Skeletal muscle tissue (tissue), 4 donors: ENCODE measurements around the gene HOXC11. TPM values are rescaled to one million over a fixed set of nuclear protein-coding genes. Genes with fewer than 3 reads are reported as not detected.

Source experiments
- H3K27ac ChIP-seq: one replicate; pipeline ENCODE4 v1.7.0; 2013; ENCODE audit warnings: mild to moderate bottlenecking, low read depth, low read length, inconsistent platforms
- H3K27me3 ChIP-seq, 3 donors: one replicate each; pipeline ENCODE4 v1.7.0; 2013; ENCODE audit warnings: low read length in 3 of 3; ENCODE audit not compliant: control insufficient read depth in 3 of 3, insufficient read depth in 3 of 3
- H3K36me3 ChIP-seq, 3 donors: one replicate each; pipeline ENCODE4 v1.7.0; 2013; ENCODE audit warnings: low read length in 3 of 3; ENCODE audit not compliant: control insufficient read depth in 3 of 3, insufficient read depth in 3 of 3
- H3K4me1 ChIP-seq, 3 donors: one replicate each; pipeline ENCODE4 v1.7.0; 2013; ENCODE audit warnings: low read length in 3 of 3, mild to moderate bottlenecking in 3 of 3; ENCODE audit not compliant: control insufficient read depth in 3 of 3, insufficient read depth in 3 of 3
- H3K4me3 ChIP-seq, 3 donors: one replicate each; pipeline ENCODE4 v1.7.0; 2013; ENCODE audit warnings: low read length in 3 of 3
- H3K9ac ChIP-seq, 3 donors: one replicate each; pipeline ENCODE4 v1.7.0; 2013; ENCODE audit warnings: low read length in 3 of 3, mild to moderate bottlenecking in 3 of 3, moderate library complexity in 2 of 3, low read depth in 1 of 3
- H3K9me3 ChIP-seq, 3 donors: one replicate each; pipeline ENCODE4 v1.7.0; 2013; ENCODE audit warnings: low read length in 3 of 3; ENCODE audit not compliant: control insufficient read depth in 3 of 3
- total RNA-seq: library from RNA; depleted of rRNA; stranded (reverse); fragments of >200 nt; gene quantifications from one replicate; pipeline ENCODE4 v1.2.3, GENCODE V29; 2014
- donor health status: Osteomylitis.

Gene HOXC11
- total RNA-seq, 1 donor from 2014 or later, result 0.52 TPM

GRCh38 chr12:53996240-53997203 is 23.6 kb downstream of the HOXC11 start:
- no peaks in the 10 kb centered on the region for H3K36me3 ChIP-seq
- peak overlapping the region; percentile 88 to 93 (median 89) for H3K4me3 ChIP-seq
- H3K4me1 ChIP-seq, result peaks cover 53 to 77% (median 54%) of the 10 kb centered on the region in 3 donors
- H3K27ac ChIP-seq, result peak overlapping the region; percentile 100
- peaks cover 0 to 9% (median 3%) of the 10 kb centered on the region in 3 donors for H3K27me3 ChIP-seq
- no peaks in the 10 kb centered on the region for H3K9me3 ChIP-seq
- peak overlapping the region; percentile 96 to 99 (median 99) for H3K9ac ChIP-seq

- Histone ChIP-seq H3K27me3 (peaks cover 0 to 4% (median 3%) of the 10 kb centered on the region in 3 donors), H3K4me3 (peak overlapping the region; percentile 88 to 93 (median 89)), H3K9me3 (no peaks in the 10 kb centered on the region), H3K9ac (peak overlapping the region; percentile 96 to 99 (median 99)), H3K36me3 (no peaks in the 10 kb centered on the region), H3K4me1 (peaks cover 48 to 77% (median 53%) of the 10 kb centered on the region in 3 donors), H3K27ac (peak overlapping the region; percentile 100)
These were observed 24.5 kb downstream of the HOXC11 start for GRCh38 chr12:53997204-53998109.

GRCh38 chr12:53998110-53998899 is 25.4 kb downstream of the HOXC11 start:
- H3K4me3 ChIP-seq, result peak overlapping the region; percentile 88 to 93 (median 89)
- H3K4me1 ChIP-seq, result peaks cover 49 to 80% (median 53%) of the 10 kb centered on the region in 3 donors
- no peaks in the 10 kb centered on the region for H3K9me3 ChIP-seq
- H3K36me3 ChIP-seq, result no peaks in the 10 kb centered on the region
- peak overlapping the region; percentile 100 for H3K27ac ChIP-seq
- H3K27me3 ChIP-seq, result peaks cover 0 to 7% (median 1%) of the 10 kb centered on the region in 3 donors
- H3K9ac ChIP-seq, result peak overlapping the region; percentile 96 to 99 (median 99)

GRCh38 chr12:53998900-53999236 is 25.9 kb downstream of the HOXC11 start:
- no peaks in the 10 kb centered on the region for H3K36me3 ChIP-seq
- peaks cover 0 to 7% (median 0%) of the 10 kb centered on the region in 3 donors for H3K27me3 ChIP-seq
- H3K4me1 ChIP-seq, result peaks cover 48 to 79% (median 55%) of the 10 kb centered on the region in 3 donors
- no peaks in the 10 kb centered on the region for H3K9me3 ChIP-seq
- H3K4me3 ChIP-seq, result peak overlapping the region; percentile 88 to 93 (median 89)
- H3K27ac ChIP-seq, result peak overlapping the region; percentile 100
- H3K9ac ChIP-seq, result peak overlapping the region; percentile 96 to 99 (median 99)

GRCh38 chr12:53999559-54000115 is 26.7 kb downstream of the HOXC11 start:
- Histone ChIP-seq H3K9ac (peak overlapping the region; percentile 95 to 99 (median 99)), H3K27ac (peak overlapping the region; percentile 100), H3K27me3 (peaks cover 0 to 7% (median 0%) of the 10 kb centered on the region in 3 donors), H3K4me1 (peaks cover 51 to 79% (median 61%) of the 10 kb centered on the region in 3 donors), H3K36me3 (no peaks in the 10 kb centered on the region), H3K9me3 (no peaks in the 10 kb centered on the region), H3K4me3 (peak overlapping the region; percentile 88 to 93 (median 89))

GRCh38 chr12:54000116-54001114 is 27.5 kb downstream of the HOXC11 start, which contains the start of gene HOXC9:
Gene HOXC9, plus strand, starts transcription at chr12:54000161. Its CDS starts 28 bp downstream, at chr12:54000189.
- H3K9me3 ChIP-seq, result no peaks in the 10 kb centered on the region
- H3K27ac ChIP-seq, result peak within 1 kb of the TSS; percentile 100
- H3K36me3 ChIP-seq, result no peaks in the 10 kb centered on the region
- H3K4me3 ChIP-seq, result peak within 1 kb of the TSS; percentile 88 to 93 (median 89)
- peak within 1 kb of the TSS; percentile 96 to 99 (median 99) for H3K9ac ChIP-seq
- H3K27me3 ChIP-seq, result peaks cover 0 to 7% (median 0%) of the 10 kb centered on the region in 3 donors
- peaks cover 50 to 79% (median 59%) of the 10 kb centered on the region in 3 donors for H3K4me1 ChIP-seq

GRCh38 chr12:54001283-54002187 is 28.6 kb downstream of the HOXC11 start:
- H3K27ac ChIP-seq, result peak overlapping the region; percentile 100
- peaks cover 0 to 6% (median 0%) of the 10 kb centered on the region in 3 donors for H3K27me3 ChIP-seq
- H3K36me3 ChIP-seq, result no peaks in the 10 kb centered on the region
- peaks cover 48 to 83% (median 66%) of the 10 kb centered on the region in 3 donors for H3K4me1 ChIP-seq
- no peaks in the 10 kb centered on the region for H3K9me3 ChIP-seq
- H3K9ac ChIP-seq, result peak overlapping the region; percentile 95 to 99 (median 99)
- peak overlapping the region; percentile 88 to 93 (median 89) for H3K4me3 ChIP-seq
